H1 (cell line): ENCODE measurements around the gene TBCB. TPM values are rescaled to one million over a fixed set of nuclear protein-coding genes. Genes with fewer than 3 reads are reported as not detected.

Experiments
- CTCF ChIA-PET: fragments of 300-600 bp; sonication (Branson Sonifier 250); formaldehyde crosslinking; loops from one replicate; lab custom pipeline; 2021; ENCODE audit not compliant: partially characterized antibody; lab: Charles Lee
- POLR2A ChIA-PET: fragments of 300-600 bp; sonication (Branson Sonifier 250); formaldehyde crosslinking; loops from one replicate; lab custom pipeline; 2021; ENCODE audit warnings: inconsistent platforms; ENCODE audit not compliant: partially characterized antibody; lab: Charles Lee
- DNase-seq, 2 experiments: peaks; one replicate each; pipeline versions ENCODE4 v3.0.0 to v3.0.0-alpha.2; 2010 to 2022; ENCODE audit warnings: low spot score in 2 of 2, low read depth in 1 of 2, mixed read lengths in 1 of 2
- FAIRE-seq: peaks from 2 replicates; lab custom pipeline; 2011; peaks lifted over from hg19 to GRCh38; lab: Jason Lieb, UNC
- H2AFZ ChIP-seq: 2 replicates; pipeline ENCODE4 v1.8.1; 2012; ENCODE audit warnings: low read length, inconsistent platforms
- H2AK5ac ChIP-seq: 2 replicates; pipeline ENCODE4 v1.6.1; 2013; ENCODE audit warnings: low read depth, low read length
- H2BK120ac ChIP-seq: replicated peaks from 2 replicates; pipeline ENCODE3; 2013; ENCODE audit warnings: low read depth, low read length, inconsistent platforms
- H2BK12ac ChIP-seq: 2 replicates; pipeline ENCODE4 v1.6.1; 2013; ENCODE audit warnings: low read depth, low read length
- H2BK15ac ChIP-seq: 2 replicates; pipeline ENCODE4 v1.6.1; 2013; ENCODE audit warnings: low read length
- H2BK20ac ChIP-seq: 2 replicates; pipeline ENCODE4 v1.6.1; 2013; ENCODE audit warnings: low read length
- H2BK5ac ChIP-seq: 2 replicates; pipeline ENCODE4 v1.6.1; 2013; ENCODE audit warnings: low read depth, low read length
- H3K14ac ChIP-seq: 2 replicates; pipeline ENCODE4 v1.6.1; 2013; ENCODE audit warnings: inconsistent platforms; ENCODE audit not compliant: insufficient read length
- H3K18ac ChIP-seq: 2 replicates; pipeline ENCODE4 v1.6.1; 2013; ENCODE audit warnings: low read length; ENCODE audit errors: extremely low read depth
- H3K23ac ChIP-seq: 2 replicates; pipeline ENCODE4 v1.6.1; 2013; ENCODE audit warnings: inconsistent platforms; ENCODE audit not compliant: insufficient read length
- H3K23me2 ChIP-seq: 2 replicates; pipeline ENCODE4 v1.6.1; 2013; ENCODE audit warnings: low read depth, low read length
- H3K27ac ChIP-seq: 2 replicates; pipeline ENCODE4 v1.6.1; 2011; ENCODE audit warnings: low read depth, low read length, inconsistent platforms
- H3K27me3 ChIP-seq, 4 experiments: replicated peaks in 1 of 4; 1 replicate in 1 of 4; 2 replicates in 3 of 4; pipeline versions ENCODE4 v1.6.1 to v1.8.1; 2011 to 2013; ENCODE audit warnings: low read length in 3 of 4, mild to moderate bottlenecking in 3 of 4, inconsistent platforms in 2 of 4, mixed read lengths in 2 of 4, moderate library complexity in 1 of 4; ENCODE audit not compliant: control insufficient read depth in 3 of 4, insufficient read depth in 3 of 4; ENCODE audit errors: extremely low read depth in 1 of 4
- H3K36me3 ChIP-seq, 4 experiments: 2 replicates each; pipeline versions ENCODE4 v1.6.1 to v1.8.1; 2011 to 2013; ENCODE audit warnings: mild to moderate bottlenecking in 4 of 4, low read length in 3 of 4, moderate library complexity in 2 of 4, control low read depth in 1 of 4, inconsistent platforms in 1 of 4; ENCODE audit not compliant: insufficient read depth in 4 of 4, control insufficient read depth in 2 of 4
- H3K4ac ChIP-seq: replicated peaks from 2 replicates; pipeline ENCODE3; 2013; ENCODE audit warnings: low read length, low read depth, mixed read lengths, inconsistent platforms; ENCODE audit not compliant: insufficient read length
- H3K4me1 ChIP-seq, 4 experiments: replicated peaks in 1 of 4; 1 replicate in 1 of 4; 2 replicates in 3 of 4; pipeline versions ENCODE4 v1.6.1 to v1.8.1; 2011 to 2013; ENCODE audit warnings: low read length in 3 of 4, inconsistent platforms in 2 of 4, mixed read lengths in 1 of 4; ENCODE audit not compliant: insufficient read depth in 4 of 4, control insufficient read depth in 3 of 4
- H3K4me2 ChIP-seq, 2 experiments: 2 replicates each; pipeline versions ENCODE4 v1.6.1 to v1.8.1; 2011 to 2013; ENCODE audit warnings: low read depth in 2 of 2, low read length in 2 of 2, control low read depth in 1 of 2, inconsistent platforms in 1 of 2, mild to moderate bottlenecking in 1 of 2; ENCODE audit not compliant: insufficient read depth in 1 of 2
- H3K4me3 ChIP-seq, 4 experiments: fragments of 200-600, 300-600 bp in 1 of 4; sonication (generic), shearing (Covaris generic), sonication (Bioruptor Twin) in 1 of 4; 2 replicates each; pipeline versions ENCODE4 v1.5.1 to v1.8.1; 2011 to 2016; ENCODE audit warnings: low read length in 4 of 4, low read depth in 3 of 4, control low read depth in 2 of 4, inconsistent platforms in 2 of 4, mild to moderate bottlenecking in 2 of 4, mixed read lengths in 1 of 4, moderate library complexity in 1 of 4; ENCODE audit not compliant: insufficient read depth in 2 of 4; ENCODE audit errors: extremely low read depth in 1 of 4
- H3K56ac ChIP-seq: replicated peaks from 2 replicates; pipeline ENCODE3; 2013; ENCODE audit warnings: low read depth, mild to moderate bottlenecking, mixed read lengths, low read length, inconsistent platforms; ENCODE audit not compliant: insufficient read length
- H3K79me1 ChIP-seq: 2 replicates; pipeline ENCODE4 v1.6.1; 2013; ENCODE audit warnings: low read depth, low read length, control low read depth
- H3K79me2 ChIP-seq, 2 experiments: 2 replicates each; pipeline versions ENCODE4 v1.6.1 to v1.8.1; 2012 to 2013; ENCODE audit warnings: low read length in 2 of 2, mild to moderate bottlenecking in 2 of 2, inconsistent platforms in 1 of 2; ENCODE audit not compliant: insufficient read depth in 2 of 2, control insufficient read depth in 1 of 2
- H3K9ac ChIP-seq, 4 experiments: replicated peaks in 1 of 4; 1 replicate in 1 of 4; 2 replicates in 3 of 4; pipeline versions ENCODE4 v1.6.1 to v1.8.1; 2011 to 2013; ENCODE audit warnings: low read depth in 3 of 4, low read length in 3 of 4, control low read depth in 2 of 4, mild to moderate bottlenecking in 2 of 4, moderate library complexity in 2 of 4, inconsistent platforms in 1 of 4; ENCODE audit errors: extremely low read depth in 1 of 4
- H3K9me3 ChIP-seq, 2 experiments: 2 replicates each; pipeline versions ENCODE4 v1.6.1 to v1.8.1; 2012 to 2013; ENCODE audit warnings: mild to moderate bottlenecking in 2 of 2, moderate library complexity in 2 of 2, control low read depth in 1 of 2, inconsistent platforms in 1 of 2, low read depth in 1 of 2, low read length in 1 of 2, mixed read lengths in 1 of 2; ENCODE audit not compliant: insufficient read depth in 2 of 2
- H4K20me1 ChIP-seq, 2 experiments: replicated peaks in 1 of 2; 2 replicates each; pipeline versions ENCODE3 to v1.8.1; 2011 to 2013; ENCODE audit warnings: inconsistent platforms in 2 of 2, low read length in 2 of 2, mild to moderate bottlenecking in 1 of 2; ENCODE audit not compliant: insufficient read depth in 2 of 2, control insufficient read depth in 1 of 2
- H4K5ac ChIP-seq: 2 replicates; pipeline ENCODE4 v1.6.1; 2013; ENCODE audit warnings: low read length, low read depth, mixed read lengths, inconsistent platforms; ENCODE audit not compliant: insufficient read length
- H4K8ac ChIP-seq: 2 replicates; pipeline ENCODE4 v1.8.0; 2013; ENCODE audit warnings: mild to moderate bottlenecking, moderate library complexity, low read length, inconsistent platforms; ENCODE audit not compliant: insufficient read depth; ENCODE audit errors: extremely low read depth
- H4K91ac ChIP-seq: replicated peaks from 2 replicates; pipeline ENCODE3; 2013; ENCODE audit warnings: low read length, mixed read lengths, inconsistent platforms; ENCODE audit not compliant: insufficient read length
- SIN3A ChIP-seq, 2 experiments: IDR thresholded peaks in 1 of 2; conservative IDR thresholded peaks in 1 of 2; 2 replicates each; pipeline ENCODE4 v1.6.1; 2011 to 2012; ENCODE audit warnings: low read length in 2 of 2, improper control_type of control experiment in 1 of 2, low read depth in 1 of 2, mild to moderate bottlenecking in 1 of 2
- WGBS, 2 experiments: shearing (Covaris generic) in 1 of 2; methylation state at CpG; one replicate each; pipeline versions ENCODE4 v1.1.6 to v1.1.7; 2013 to 2015; ENCODE audit warnings: low lambda C conversion rate in 2 of 2, mixed read lengths in 2 of 2, inconsistent platforms in 1 of 2, low coverage in 1 of 2, missing lambda C conversion rate in 1 of 2; ENCODE audit not compliant: insufficient replicate concordance in 2 of 2, insufficient coverage in 1 of 2, insufficient read length in 1 of 2; ENCODE audit errors: extremely low coverage in 1 of 2, missing lambda C conversion rate in 1 of 2; 5-methylcytosine and 5-hydroxymethylcytosine counted together
- polyA plus RNA-seq, 7 experiments: library from polyadenylated mRNA; depleted of rRNA in 3 of 7; stranded (reverse) in 5 of 7; unstranded in 2 of 7; fragments of >200 nt in 5 of 7; fragments of 200-250 nt in 2 of 7; gene quantifications; 1 replicate in 5 of 7; 2 replicates in 1 of 7; 4 replicates in 1 of 7; pipeline versions ENCODE4 v1.2.1 to v1.2.3, GENCODE V29; 2011 to 2013; ENCODE audit warnings: missing spikeins in 2 of 7, mixed read lengths in 2 of 7
- total RNA-seq: library from RNA; stranded (reverse); fragmentation: NEBNext Ultra II Directional; extraction: Animal tissue kit (Norgen Biotek cat#: 25700); gene quantifications from 2 replicates; pipeline ENCODE4 v1.2.1, GENCODE V29; 2021

The TBCB gene
- total and polyA plus RNA-seq, 2 of the 8 experiments (the other 6 are each of a cell fraction or from before 2014, with no cell fraction given) = 153 to 286 TPM

GRCh38 chr19:36086326-36086725 is 28.9 kb upstream of the TBCB start:
- Histone ChIP-seq H3K14ac (no peak overlapping the region), H4K5ac (no peak overlapping the region), H3K9ac (no peak overlapping the region), H3K79me2 (no peaks in the 10 kb centered on the region), H3K56ac (no peak overlapping the region), H4K8ac (no peak overlapping the region), H2BK15ac (no peak overlapping the region), H4K91ac (no peak overlapping the region), H3K23me2 (no peaks in the 10 kb centered on the region), H3K27me3 (no peaks in the 10 kb centered on the region), H3K36me3 (peaks cover 45 to 80% (median 70%) of the 10 kb centered on the region in 4 experiments), H3K4me2 (no peak overlapping the region), H3K4me1 (no peaks in the 10 kb centered on the region), H2BK120ac (no peak overlapping the region), H3K79me1 (no peaks in the 10 kb centered on the region), H2BK12ac (no peak overlapping the region), H2BK5ac (no peak overlapping the region), H2AK5ac (no peak overlapping the region), H3K27ac (no peak overlapping the region), H3K23ac (no peak overlapping the region), H4K20me1 (peaks cover 2 to 23% of the 10 kb centered on the region in 2 experiments), H3K9me3 (no peaks in the 10 kb centered on the region), H3K18ac (no peak overlapping the region), H3K4me3 (no peak overlapping the region), H3K4ac (no peak overlapping the region), H2AFZ (no peak overlapping the region), H2BK20ac (no peak overlapping the region)
- ChIA-PET CTCF (no interaction called here), POLR2A (interaction anchor here (0.6 kb wide), 1 partner anchor 43 kb away, joined by 3 read pairs; no protein-coding TSS in a partner anchor)
- WGBS, 2 experiments = 96% methylated on average over 9 of the region's 9 CpGs; no CpG with 5 or more reads in 1 of the 2 experiments
- TF ChIP-seq SIN3A (conservative IDR thresholded peaks at IDR 0.05 in 1 of 2, IDR thresholded peaks at IDR 0.05 in 1 of 2; ENCODE audit: low read depth in 1 of 2, low read length in 2 of 2) = no peak
- DNase-seq (no peak), FAIRE-seq (no peak)
